Astrocyte (in vitro differentiated cells and primary cell): ENCODE results near the gene MAP7. TPM values are rescaled to one million over a fixed set of nuclear protein-coding genes. Genes with fewer than 3 reads are reported as not detected.

Experiments used
- DNase-seq: peaks from one replicate; pipeline ENCODE4 v3.0.0-alpha.2; 2010; ENCODE audit warnings: low read depth
- FAIRE-seq: peaks from 2 replicates; lab custom pipeline; 2011; peaks lifted over from hg19 to GRCh38; lab: Jason Lieb, UNC
- H2AFZ ChIP-seq: 2 replicates; pipeline ENCODE4 v1.6.0; 2012; ENCODE audit warnings: low read depth, low read length, inconsistent platforms
- H3K27ac ChIP-seq: 2 replicates; pipeline ENCODE4 v1.5.1; 2011; ENCODE audit warnings: low read depth, low read length, inconsistent platforms
- H3K27me3 ChIP-seq: 2 replicates; pipeline ENCODE4 v1.6.0; 2011; ENCODE audit warnings: low read length, inconsistent platforms; ENCODE audit not compliant: insufficient read depth
- H3K36me3 ChIP-seq: 2 replicates; pipeline ENCODE4 v1.5.1; 2011; ENCODE audit warnings: low read length, inconsistent platforms; ENCODE audit not compliant: insufficient read depth
- H3K4me1 ChIP-seq: 2 replicates; pipeline ENCODE4 v1.5.1; 2011; ENCODE audit warnings: low read length, inconsistent platforms; ENCODE audit not compliant: insufficient read depth
- H3K4me2 ChIP-seq: 2 replicates; pipeline ENCODE4 v1.6.0; 2012; ENCODE audit warnings: low read length, inconsistent platforms
- H3K4me3 ChIP-seq: 2 replicates; pipeline ENCODE4 v1.5.1; 2011; ENCODE audit warnings: low read depth, mild to moderate bottlenecking, low read length, inconsistent platforms; ENCODE audit not compliant: insufficient read depth
- H3K79me2 ChIP-seq: 2 replicates; pipeline ENCODE4 v1.6.0; 2012; ENCODE audit warnings: mild to moderate bottlenecking, low read length, inconsistent platforms; ENCODE audit not compliant: insufficient read depth
- H3K9ac ChIP-seq: 2 replicates; pipeline ENCODE4 v1.6.0; 2012; ENCODE audit warnings: mild to moderate bottlenecking, low read length, inconsistent platforms
- H3K9me3 ChIP-seq: 2 replicates; pipeline ENCODE4 v1.5.1; 2012; ENCODE audit warnings: low read depth, mild to moderate bottlenecking, low read length, inconsistent platforms; ENCODE audit not compliant: insufficient read depth
- H4K20me1 ChIP-seq: 2 replicates; pipeline ENCODE4 v1.6.0; 2012; ENCODE audit warnings: low read length, inconsistent platforms; ENCODE audit not compliant: insufficient read depth
- H3K27ac Mint-ChIP-seq: one replicate; pipeline ENCODE4 v1.8.0; 2021; ENCODE audit warnings: mild to moderate bottlenecking, mixed read lengths; ENCODE audit not compliant: unreplicated experiment
- H3K27me3 Mint-ChIP-seq: one replicate; pipeline ENCODE4 v1.8.0; 2021; ENCODE audit warnings: low read depth, mixed read lengths; ENCODE audit not compliant: unreplicated experiment
- H3K36me3 Mint-ChIP-seq: one replicate; pipeline ENCODE4 v1.8.0; 2021; ENCODE audit warnings: low read depth, mixed read lengths; ENCODE audit not compliant: unreplicated experiment
- H3K4me1 Mint-ChIP-seq: one replicate; pipeline ENCODE4 v1.8.0; 2021; ENCODE audit warnings: low read depth, mixed read lengths; ENCODE audit not compliant: unreplicated experiment
- H3K4me3 Mint-ChIP-seq: one replicate; pipeline ENCODE4 v1.8.0; 2021; ENCODE audit warnings: mild to moderate bottlenecking, moderate library complexity, mixed read lengths; ENCODE audit not compliant: unreplicated experiment
- H3K9me3 Mint-ChIP-seq: one replicate; pipeline ENCODE4 v1.8.0; 2021; ENCODE audit warnings: mild to moderate bottlenecking, mixed read lengths; ENCODE audit not compliant: unreplicated experiment
- EZH2 ChIP-seq: IDR thresholded peaks from 2 replicates; pipeline ENCODE4 v1.6.1; 2012; ENCODE audit warnings: mild to moderate bottlenecking, low read length, inconsistent platforms; ENCODE audit not compliant: insufficient read depth
- total RNA-seq: library from RNA; stranded (reverse); gene quantifications from 2 replicates; pipeline ENCODE4 v1.2.1, GENCODE V29; 2021
- TF ChIP-seq, protein P1 (sequence below): IDR thresholded peaks from 2 replicates; pipeline ENCODE4 v1.5.1; 2011; ENCODE audit warnings: low read depth, mild to moderate bottlenecking, inconsistent platforms, low read length, moderate library complexity; ENCODE audit not compliant: insufficient read depth

MAP7 gene
- total RNA-seq, 1 donor from 2014 or later, result 3.3 TPM

DNA sequence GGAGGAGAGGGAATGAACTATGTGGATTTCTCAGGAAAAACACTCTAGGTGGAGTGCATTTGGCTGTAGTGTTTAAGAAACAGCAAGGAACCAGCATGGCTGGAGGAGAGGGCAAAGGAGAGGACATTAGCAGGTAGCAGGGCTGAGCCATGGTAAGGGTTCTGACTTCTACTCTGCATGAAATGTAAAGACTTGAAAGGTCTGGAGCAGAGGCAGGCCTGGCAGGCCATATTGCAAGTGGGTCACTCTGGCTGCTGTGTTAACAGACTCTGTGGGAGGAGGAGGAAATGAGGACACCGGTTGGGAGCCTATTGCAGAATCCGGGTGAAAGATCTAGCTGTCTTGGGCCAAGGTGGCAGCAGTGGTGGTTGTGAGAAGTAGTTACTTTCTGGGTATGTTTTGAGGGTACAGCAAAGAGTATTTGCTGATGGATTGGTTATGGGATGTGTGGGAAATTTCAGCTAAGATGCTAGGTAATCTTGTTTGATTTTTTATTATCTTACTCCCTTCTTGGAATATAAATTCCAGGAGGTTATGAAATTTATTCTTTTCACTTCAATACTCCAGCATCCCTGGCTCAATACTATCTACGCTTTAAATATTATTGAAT, 144.7 kb downstream of the MAP7 start:
- Histone ChIP-seq H3K36me3 (no peaks in the 10 kb centered on the region), H3K4me3 (no peak overlapping the region), H3K9ac (no peak overlapping the region), H2AFZ (no peak overlapping the region), H3K4me1 (peaks cover 18% of the 10 kb centered on the region), H3K4me2 (no peak overlapping the region), H3K27ac (no peak overlapping the region), H3K27me3 (no peaks in the 10 kb centered on the region), H3K79me2 (no peaks in the 10 kb centered on the region), H4K20me1 (no peaks in the 10 kb centered on the region), H3K9me3 (no peaks in the 10 kb centered on the region)
- TF ChIP-seq, protein P1, sequence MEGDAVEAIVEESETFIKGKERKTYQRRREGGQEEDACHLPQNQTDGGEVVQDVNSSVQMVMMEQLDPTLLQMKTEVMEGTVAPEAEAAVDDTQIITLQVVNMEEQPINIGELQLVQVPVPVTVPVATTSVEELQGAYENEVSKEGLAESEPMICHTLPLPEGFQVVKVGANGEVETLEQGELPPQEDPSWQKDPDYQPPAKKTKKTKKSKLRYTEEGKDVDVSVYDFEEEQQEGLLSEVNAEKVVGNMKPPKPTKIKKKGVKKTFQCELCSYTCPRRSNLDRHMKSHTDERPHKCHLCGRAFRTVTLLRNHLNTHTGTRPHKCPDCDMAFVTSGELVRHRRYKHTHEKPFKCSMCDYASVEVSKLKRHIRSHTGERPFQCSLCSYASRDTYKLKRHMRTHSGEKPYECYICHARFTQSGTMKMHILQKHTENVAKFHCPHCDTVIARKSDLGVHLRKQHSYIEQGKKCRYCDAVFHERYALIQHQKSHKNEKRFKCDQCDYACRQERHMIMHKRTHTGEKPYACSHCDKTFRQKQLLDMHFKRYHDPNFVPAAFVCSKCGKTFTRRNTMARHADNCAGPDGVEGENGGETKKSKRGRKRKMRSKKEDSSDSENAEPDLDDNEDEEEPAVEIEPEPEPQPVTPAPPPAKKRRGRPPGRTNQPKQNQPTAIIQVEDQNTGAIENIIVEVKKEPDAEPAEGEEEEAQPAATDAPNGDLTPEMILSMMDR, result no peak
- Mint-ChIP-seq H3K27me3 (no peaks in the 10 kb centered on the region), H3K27ac (no peak overlapping the region), H3K4me1 (peaks cover 28% of the 10 kb centered on the region), H3K4me3 (no peak overlapping the region), H3K36me3 (no peaks in the 10 kb centered on the region), H3K9me3 (no peaks in the 10 kb centered on the region)
- FAIRE-seq (no peak), DNase-seq (no peak)

DNA sequence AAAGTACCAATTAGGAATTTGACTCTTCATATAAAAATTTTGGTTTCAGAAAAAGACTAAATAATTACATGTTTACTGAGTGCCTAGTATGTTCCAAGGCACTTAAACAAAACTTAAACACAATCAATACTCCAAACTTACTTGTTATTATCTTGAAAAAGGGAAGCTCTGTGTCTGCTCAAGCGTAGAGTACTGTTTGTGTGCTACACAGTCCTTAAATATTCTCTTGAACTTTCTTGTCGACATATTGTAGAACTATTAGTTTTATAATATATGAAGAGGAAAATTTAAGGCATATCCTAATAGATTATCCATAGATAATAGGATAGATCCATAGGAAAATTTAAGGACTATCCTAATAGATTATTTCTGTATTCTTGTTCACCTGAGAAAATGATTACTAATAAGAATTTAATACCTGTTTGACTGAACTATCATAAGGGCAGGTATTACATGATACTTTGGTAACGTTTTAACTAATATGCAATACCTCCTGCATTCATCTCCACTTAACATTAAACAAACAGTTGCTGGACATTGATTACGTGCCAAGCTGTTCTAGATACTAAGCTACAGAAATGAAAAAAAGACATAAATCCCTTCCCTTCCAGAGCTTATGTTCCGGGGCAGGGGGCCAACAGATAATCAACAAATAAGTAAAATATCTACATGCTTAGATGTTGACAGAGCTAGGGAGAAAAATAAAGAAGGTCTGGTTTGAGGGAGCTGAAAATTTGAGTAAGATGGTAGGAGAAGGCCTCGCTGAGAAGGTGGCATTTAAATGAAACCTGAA, 145.4 kb downstream of the MAP7 start:
- FAIRE-seq (no peak), DNase-seq (no peak)
- no peaks in the 10 kb centered on the region for H3K27me3 ChIP-seq
- TF ChIP-seq, protein P1, result no peak
- TF ChIP-seq EZH2, result no peak
- H3K79me2 ChIP-seq, result no peaks in the 10 kb centered on the region
- Mint-ChIP-seq H3K36me3 (no peaks in the 10 kb centered on the region), H3K4me3 (no peak overlapping the region), H3K27ac (no peak overlapping the region), H3K4me1 (peaks cover 21% of the 10 kb centered on the region), H3K27me3 (no peaks in the 10 kb centered on the region), H3K9me3 (no peaks in the 10 kb centered on the region)
- no peak overlapping the region for H3K4me3 ChIP-seq
- no peak overlapping the region for H3K27ac ChIP-seq
- peaks cover 18% of the 10 kb centered on the region for H3K4me1 ChIP-seq
- no peaks in the 10 kb centered on the region for H3K9me3 ChIP-seq
- H4K20me1 ChIP-seq, result no peaks in the 10 kb centered on the region
- no peak overlapping the region for H3K9ac ChIP-seq
- no peak overlapping the region for H3K4me2 ChIP-seq
- H2AFZ ChIP-seq, result no peak overlapping the region
- H3K36me3 ChIP-seq, result no peaks in the 10 kb centered on the region

DNA sequence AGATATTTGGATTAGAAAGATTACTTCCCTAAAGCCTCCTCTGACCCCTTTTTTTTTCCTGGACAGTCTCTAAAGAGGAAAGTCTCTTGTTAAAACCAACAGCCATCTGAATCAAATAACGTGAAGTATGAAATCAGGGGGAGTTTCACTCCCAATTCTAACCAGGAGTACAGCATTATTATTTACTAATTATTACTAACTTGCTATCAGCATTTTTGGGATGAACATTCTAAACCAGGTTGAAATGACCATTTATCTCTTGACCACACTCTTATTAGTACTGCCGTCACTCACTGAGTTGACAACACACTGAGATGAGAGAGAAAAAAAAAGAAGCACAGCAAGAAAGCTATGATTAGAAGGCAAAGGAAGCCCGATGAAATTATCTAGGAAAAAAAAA, 146.2 kb downstream of the MAP7 start:
- H3K9ac ChIP-seq, result peak overlapping the region; percentile 67
- DNase-seq (no peak), FAIRE-seq (no peak)
- H3K27ac Mint-ChIP-seq, result peak overlapping the region; percentile 75
- no peak overlapping the region for H3K4me3 ChIP-seq
- H3K9me3 ChIP-seq, result no peaks in the 10 kb centered on the region
- peaks cover 21% of the 10 kb centered on the region for H3K4me1 Mint-ChIP-seq
- H2AFZ ChIP-seq, result no peak overlapping the region
- no peaks in the 10 kb centered on the region for H3K79me2 ChIP-seq
- H3K4me3 Mint-ChIP-seq, result no peak overlapping the region
- H3K27ac ChIP-seq, result peak overlapping the region; percentile 89
- no peaks in the 10 kb centered on the region for H3K27me3 Mint-ChIP-seq
- no peaks in the 10 kb centered on the region for H3K36me3 ChIP-seq
- H4K20me1 ChIP-seq, result no peaks in the 10 kb centered on the region
- no peaks in the 10 kb centered on the region for H3K27me3 ChIP-seq
- H3K36me3 Mint-ChIP-seq, result no peaks in the 10 kb centered on the region
- no peaks in the 10 kb centered on the region for H3K9me3 Mint-ChIP-seq
- peak overlapping the region; percentile 77 for H3K4me2 ChIP-seq
- peaks cover 18% of the 10 kb centered on the region for H3K4me1 ChIP-seq
- TF ChIP-seq EZH2, result no peak
- TF ChIP-seq, protein P1, result no peak
